Neural cell (in vitro differentiated cells): ENCODE measurements around the gene EIF2B5. TPM values are rescaled to one million over a fixed set of nuclear protein-coding genes. Genes with fewer than 3 reads are reported as not detected.

ENCODE experiments used
- H2AFZ ChIP-seq: fragments of 200-600, 300-800 bp; sonication (generic), shearing (Covaris generic); 2 replicates; pipeline ENCODE4 v1.6.0; 2014; ENCODE audit warnings: low read depth, mild to moderate bottlenecking, antibody characterized with exemption, low read length, moderate library complexity
- H3F3A ChIP-seq: fragments of 200-600 bp; shearing (Covaris generic); 2 replicates; pipeline ENCODE4 v1.6.1; 2016; ENCODE audit warnings: mild to moderate bottlenecking, moderate library complexity, mixed read lengths, antibody characterized with exemption, low read length; ENCODE audit not compliant: insufficient read depth, poor library complexity, severe bottlenecking
- H3K27ac ChIP-seq: fragments of 200-600, 300-800 bp; sonication (generic), shearing (Covaris generic); 2 replicates; pipeline ENCODE4 v1.5.1; 2014; ENCODE audit warnings: mild to moderate bottlenecking, low read length, moderate library complexity
- H3K27me3 ChIP-seq: fragments of 300-800, 200-600 bp; sonication (generic), shearing (Covaris generic); 2 replicates; pipeline ENCODE4 v1.6.0; 2014; ENCODE audit warnings: mild to moderate bottlenecking, low read depth, low read length, moderate library complexity; ENCODE audit not compliant: insufficient read depth
- H3K36me3 ChIP-seq: fragments of 300-800, 200-600 bp; sonication (generic), shearing (Covaris generic); 2 replicates; pipeline ENCODE4 v1.5.1; 2014; ENCODE audit warnings: mild to moderate bottlenecking, antibody characterized with exemption, low read length, moderate library complexity; ENCODE audit not compliant: insufficient read depth
- H3K4me2 ChIP-seq: fragments of 300-800, 200-600 bp; sonication (generic), shearing (Covaris generic); 2 replicates; pipeline ENCODE4 v1.6.0; 2014; ENCODE audit warnings: mild to moderate bottlenecking, low read length
- H3K4me3 ChIP-seq: fragments of 300-800, 200-600 bp; sonication (generic), shearing (Covaris generic); 2 replicates; pipeline ENCODE4 v1.5.1; 2014; ENCODE audit warnings: mild to moderate bottlenecking, low read length, moderate library complexity
- H3K79me2 ChIP-seq: fragments of 200-600 bp; shearing (Covaris generic); replicated peaks from 2 replicates; pipeline ENCODE4 v1.6.0; 2014; ENCODE audit warnings: mild to moderate bottlenecking, low read length, moderate library complexity; ENCODE audit not compliant: insufficient read depth
- H3K9ac ChIP-seq: fragments of 300-800, 200-600 bp; sonication (generic), shearing (Covaris generic); 2 replicates; pipeline ENCODE4 v1.6.1; 2016; ENCODE audit warnings: mild to moderate bottlenecking, low read length, mixed read lengths
- H3K9me2 ChIP-seq: fragments of 200-600 bp; shearing (Covaris generic); 2 replicates; pipeline ENCODE4 v1.6.1; 2016; ENCODE audit warnings: mild to moderate bottlenecking, low read length, mixed read lengths; ENCODE audit not compliant: insufficient read depth
- H3K9me3 ChIP-seq: fragments of 200-600, 300-800 bp; sonication (generic), shearing (Covaris generic); 2 replicates; pipeline ENCODE4 v1.6.1; 2016; ENCODE audit warnings: mild to moderate bottlenecking, mixed run types, low read length, moderate library complexity, mixed read lengths
- H4K20me1 ChIP-seq: fragments of 200-600 bp; shearing (Covaris generic); 2 replicates; pipeline ENCODE4 v1.6.1; 2016; ENCODE audit warnings: mild to moderate bottlenecking, mixed run types; ENCODE audit not compliant: insufficient read depth
- EP300 ChIP-seq: fragments of 450-650 bp; conservative IDR thresholded peaks from 2 replicates; pipeline ENCODE4 v1.6.1; 2014; ENCODE audit warnings: antibody characterized with exemption, mild to moderate bottlenecking, moderate library complexity; ENCODE audit not compliant: poor library complexity, severe bottlenecking
- EZH2 ChIP-seq: fragments of 200-600, 300-800 bp; shearing (Covaris generic), sonication (generic); IDR thresholded peaks from 2 replicates; pipeline ENCODE4 v1.6.1; 2014; ENCODE audit warnings: antibody characterized with exemption, low read length, borderline replicate concordance, mild to moderate bottlenecking; ENCODE audit not compliant: insufficient read depth, poor library complexity, severe bottlenecking
- MXI1 ChIP-seq: fragments of 450-650 bp; conservative IDR thresholded peaks from 2 replicates; pipeline ENCODE4 v1.6.1; 2014; ENCODE audit warnings: antibody characterized with exemption, mild to moderate bottlenecking; ENCODE audit not compliant: poor library complexity, severe bottlenecking
- POLR2AphosphoS5 ChIP-seq: IDR thresholded peaks from 2 replicates; pipeline ENCODE4 v1.6.1; 2012
- RAD21 ChIP-seq: fragments of 450-650 bp; conservative IDR thresholded peaks from 2 replicates; pipeline ENCODE4 v1.6.1; 2014; ENCODE audit warnings: antibody characterized with exemption, mild to moderate bottlenecking, moderate library complexity
- REST ChIP-seq: IDR thresholded peaks from 2 replicates; pipeline ENCODE4 v1.6.1; 2012; ENCODE audit warnings: borderline replicate concordance
- SMC3 ChIP-seq: fragments of 450-650 bp; conservative IDR thresholded peaks from 2 replicates; pipeline ENCODE4 v1.6.1; 2014; ENCODE audit warnings: antibody characterized with exemption, mild to moderate bottlenecking, moderate library complexity; ENCODE audit not compliant: poor library complexity
- TAF1 ChIP-seq: IDR thresholded peaks from 2 replicates; pipeline ENCODE4 v1.6.1; 2012; ENCODE audit warnings: low read depth
- polyA plus RNA-seq: library from polyadenylated mRNA; depleted of rRNA; stranded (reverse); fragments of >200 nt; gene quantifications from 2 replicates; pipeline ENCODE4 v1.2.3, GENCODE V29; 2014
- TF ChIP-seq, protein P1 (sequence below): fragments of 450-650 bp; IDR thresholded peaks from 2 replicates; pipeline ENCODE4 v1.5.1; 2014; ENCODE audit warnings: antibody characterized with exemption, mild to moderate bottlenecking, moderate library complexity; ENCODE audit not compliant: poor library complexity, severe bottlenecking

The EIF2B5 gene
- polyA plus RNA-seq, 1 donor from 2014 or later: 112 TPM

DNA sequence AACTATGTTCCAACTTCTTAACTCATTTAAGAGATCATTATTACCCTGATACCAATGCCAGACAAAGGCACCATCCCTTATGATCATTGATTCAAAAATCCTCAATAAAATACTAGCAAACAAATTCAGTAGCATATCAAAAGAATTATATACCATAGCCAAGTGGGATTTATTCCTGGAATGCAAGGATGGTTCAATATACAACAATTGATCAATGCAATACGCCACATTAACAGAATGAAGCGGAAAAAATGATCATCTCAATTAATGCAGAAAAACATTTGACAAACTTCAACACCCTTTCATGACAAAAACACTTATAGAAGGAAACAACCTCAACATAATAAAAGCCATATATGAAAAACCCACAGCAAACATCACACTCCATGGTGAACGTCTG lies 43.0 kb upstream of the EIF2B5 start:
- TF ChIP-seq EZH2 (no peak), RAD21 (no peak), POLR2AphosphoS5 (no peak), SMC3 (no peak), MXI1 (no peak), TAF1 (no peak), EP300 (no peak), REST (no peak)
- TF ChIP-seq, protein P1, sequence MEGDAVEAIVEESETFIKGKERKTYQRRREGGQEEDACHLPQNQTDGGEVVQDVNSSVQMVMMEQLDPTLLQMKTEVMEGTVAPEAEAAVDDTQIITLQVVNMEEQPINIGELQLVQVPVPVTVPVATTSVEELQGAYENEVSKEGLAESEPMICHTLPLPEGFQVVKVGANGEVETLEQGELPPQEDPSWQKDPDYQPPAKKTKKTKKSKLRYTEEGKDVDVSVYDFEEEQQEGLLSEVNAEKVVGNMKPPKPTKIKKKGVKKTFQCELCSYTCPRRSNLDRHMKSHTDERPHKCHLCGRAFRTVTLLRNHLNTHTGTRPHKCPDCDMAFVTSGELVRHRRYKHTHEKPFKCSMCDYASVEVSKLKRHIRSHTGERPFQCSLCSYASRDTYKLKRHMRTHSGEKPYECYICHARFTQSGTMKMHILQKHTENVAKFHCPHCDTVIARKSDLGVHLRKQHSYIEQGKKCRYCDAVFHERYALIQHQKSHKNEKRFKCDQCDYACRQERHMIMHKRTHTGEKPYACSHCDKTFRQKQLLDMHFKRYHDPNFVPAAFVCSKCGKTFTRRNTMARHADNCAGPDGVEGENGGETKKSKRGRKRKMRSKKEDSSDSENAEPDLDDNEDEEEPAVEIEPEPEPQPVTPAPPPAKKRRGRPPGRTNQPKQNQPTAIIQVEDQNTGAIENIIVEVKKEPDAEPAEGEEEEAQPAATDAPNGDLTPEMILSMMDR: no peak
- Histone ChIP-seq H3K9me3 (peaks cover 5% of the 10 kb centered on the region), H3K27me3 (no peaks in the 10 kb centered on the region), H3K27ac (no peak overlapping the region), H3K9ac (no peak overlapping the region), H3K36me3 (no peaks in the 10 kb centered on the region), H4K20me1 (no peaks in the 10 kb centered on the region), H3K79me2 (no peaks in the 10 kb centered on the region), H3K9me2 (no peaks in the 10 kb centered on the region), H2AFZ (no peak overlapping the region), H3F3A (no peaks in the 10 kb centered on the region), H3K4me2 (no peak overlapping the region), H3K4me3 (no peak overlapping the region)

DNA sequence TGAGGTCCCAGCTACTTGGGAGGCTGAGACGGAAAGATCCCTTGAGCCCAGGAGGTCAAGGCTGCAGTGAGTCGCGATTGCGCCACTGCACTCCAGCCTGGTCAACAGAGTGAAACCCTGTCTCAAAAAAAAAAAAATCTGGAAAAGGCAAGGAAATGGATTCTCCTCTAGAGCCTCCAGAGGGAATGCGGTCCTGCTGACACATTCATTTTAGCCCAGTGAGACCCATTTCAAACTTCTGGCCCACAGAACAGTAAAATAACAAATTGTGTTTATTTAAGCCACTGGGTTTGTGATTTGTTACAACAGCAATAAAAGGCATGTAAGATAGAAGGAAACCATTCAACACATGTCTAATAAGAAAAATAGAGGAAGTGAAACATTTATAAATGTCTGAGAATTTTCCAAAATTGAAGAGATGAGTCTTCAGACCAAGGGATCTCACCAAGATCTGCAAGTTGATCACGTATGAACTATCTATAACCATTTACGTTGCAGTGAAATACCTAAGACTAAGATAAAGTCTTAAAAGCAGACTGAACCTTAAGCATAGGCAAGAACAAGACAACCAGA lies 38.3 kb upstream of the EIF2B5 start, which contains the start of gene HTR3E:
HTR3E (plus strand) TSS at position 254 of the 573 bp plus-strand sequence. CDS start 466 bp downstream, outside the sequence.
- Histone ChIP-seq H3K4me2 (no peak within 1 kb of the TSS), H3K79me2 (no peaks in the 10 kb centered on the region), H3K9me3 (peaks cover 5% of the 10 kb centered on the region), H3K36me3 (no peaks in the 10 kb centered on the region), H3K27ac (no peak within 1 kb of the TSS), H2AFZ (no peak within 1 kb of the TSS), H4K20me1 (no peaks in the 10 kb centered on the region), H3K9ac (no peak within 1 kb of the TSS), H3K4me3 (no peak within 1 kb of the TSS), H3K9me2 (no peaks in the 10 kb centered on the region), H3F3A (no peaks in the 10 kb centered on the region), H3K27me3 (no peaks in the 10 kb centered on the region)
- TF ChIP-seq SMC3 (no peak), RAD21 (no peak)

DNA sequence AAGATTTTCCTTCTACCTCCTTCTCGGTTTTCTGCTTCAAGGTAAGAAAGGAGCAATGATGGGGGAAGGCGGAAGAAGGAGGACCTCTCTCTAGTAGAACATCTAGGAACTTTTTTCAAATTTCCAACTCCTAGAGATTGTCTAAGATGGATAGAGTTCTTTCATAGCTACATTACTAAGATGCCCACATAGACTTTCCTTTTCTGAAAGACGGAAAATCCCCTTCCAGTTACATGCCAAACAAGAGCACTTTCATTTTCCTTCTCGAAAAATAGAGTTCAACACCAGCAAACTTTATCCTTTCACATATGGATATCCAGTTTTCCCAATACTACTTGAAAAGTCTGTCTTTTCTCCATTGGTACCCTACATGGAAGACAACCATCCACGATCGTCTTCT lies 37.6 kb upstream of the EIF2B5 start:
- H3K9ac ChIP-seq: no peak overlapping the region
- H3K4me3 ChIP-seq: no peak overlapping the region
- no peaks in the 10 kb centered on the region for H3K36me3 ChIP-seq
- no peaks in the 10 kb centered on the region for H3K9me2 ChIP-seq
- TF ChIP-seq RAD21 (no peak), POLR2AphosphoS5 (no peak), MXI1 (no peak), EP300 (no peak), SMC3 (no peak), REST (no peak), TAF1 (no peak)
- TF ChIP-seq, protein P1: no peak
- no peaks in the 10 kb centered on the region for H3F3A ChIP-seq
- no peak overlapping the region for H3K27ac ChIP-seq
- H3K79me2 ChIP-seq: no peaks in the 10 kb centered on the region
- H2AFZ ChIP-seq: no peak overlapping the region
- H3K4me2 ChIP-seq: no peak overlapping the region
- peaks cover 5% of the 10 kb centered on the region for H3K9me3 ChIP-seq
- H3K27me3 ChIP-seq: no peaks in the 10 kb centered on the region
- no peaks in the 10 kb centered on the region for H4K20me1 ChIP-seq
